Measurements from ENCODE around the gene CFAP73.
"Not testable (repeated sequence)": the region's sequence is repeated elsewhere in the genome, so short reads cannot be mapped to it uniquely, and the experiment has no call there.

Gene CFAP73

GRCh38 chr12:113191227-113191626 lies 41.7 kb downstream of the CFAP73 start:
- DNase-seq = no peak

DNA sequence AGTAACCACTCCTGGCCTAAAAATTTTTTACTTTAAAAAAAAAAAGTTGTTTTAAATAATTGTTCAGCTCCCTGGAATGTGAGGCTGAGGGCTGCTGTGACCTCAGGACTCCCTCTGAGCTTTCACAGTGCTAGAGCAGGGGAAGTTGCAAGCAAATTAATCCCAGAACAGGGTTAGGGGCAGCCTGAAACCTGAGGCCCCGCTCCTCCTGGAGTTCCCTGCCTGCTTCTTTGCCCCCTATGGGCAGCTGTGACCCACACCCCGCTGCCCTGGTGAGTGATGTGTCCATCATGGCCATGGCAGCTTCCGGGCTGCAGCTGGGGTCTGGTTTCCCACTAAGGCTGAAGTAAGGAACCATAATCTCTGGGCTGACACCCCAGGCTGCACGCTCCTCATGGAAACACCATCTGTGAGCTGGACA lies 45.5 kb downstream of the CFAP73 start:
- no peak for DNase-seq

DNA sequence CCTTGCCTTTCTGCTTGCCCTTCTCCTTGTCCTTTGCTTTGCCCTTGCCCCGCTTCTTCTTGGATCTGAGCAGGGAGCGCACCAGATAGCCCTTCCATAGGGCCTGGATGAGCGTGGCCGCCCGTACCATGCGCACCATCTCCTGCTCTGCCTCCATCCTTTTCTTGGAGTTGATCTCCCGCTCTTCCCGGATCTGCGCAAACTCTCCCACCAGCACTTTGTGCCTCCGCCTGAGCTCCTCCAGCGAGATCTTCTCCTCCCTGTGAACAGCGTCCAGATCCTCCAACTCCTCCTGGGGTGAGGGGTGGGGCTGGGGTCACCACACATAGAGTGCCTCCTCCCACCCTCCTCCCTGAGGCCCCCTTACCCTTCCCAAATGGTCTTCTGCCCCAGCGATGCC lies 46.1 kb downstream of the CFAP73 start:
- no peak for DNase-seq

GRCh38 chr12:113196582-113196981 lies 47.1 kb downstream of the CFAP73 start:
- no peak for DNase-seq

GRCh38 chr12:113196990-113197389 lies 47.5 kb downstream of the CFAP73 start:
- peak; percentile 80 to 82 for DNase-seq

GRCh38 chr12:113197518-113198077 lies 48.1 kb downstream of the CFAP73 start:
- no peak for DNase-seq

DNA sequence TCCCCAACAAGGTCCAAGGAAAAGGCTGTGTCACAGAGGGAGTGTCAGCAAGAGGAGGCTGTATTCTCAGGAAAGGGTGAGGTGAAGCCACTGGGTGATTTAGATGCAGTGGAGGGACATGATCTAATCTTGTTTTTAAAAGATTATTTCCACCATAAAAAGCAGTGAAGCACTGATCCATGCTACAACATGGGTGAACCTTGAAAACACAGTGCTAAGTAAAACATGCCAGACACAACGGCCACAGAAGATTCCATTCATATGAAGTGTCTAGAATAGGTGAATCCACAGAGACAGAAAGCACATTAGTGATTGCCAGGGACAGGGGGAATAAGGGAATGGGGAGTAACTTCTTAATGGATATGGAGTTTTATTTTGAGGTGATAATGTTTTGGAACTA lies 48.8 kb downstream of the CFAP73 start:
- no peak for DNase-seq

- DNase-seq = peak; percentile 68 to 70
Observed at GRCh38 chr12:113200021-113200797, 50.7 kb downstream of the CFAP73 start.

DNA sequence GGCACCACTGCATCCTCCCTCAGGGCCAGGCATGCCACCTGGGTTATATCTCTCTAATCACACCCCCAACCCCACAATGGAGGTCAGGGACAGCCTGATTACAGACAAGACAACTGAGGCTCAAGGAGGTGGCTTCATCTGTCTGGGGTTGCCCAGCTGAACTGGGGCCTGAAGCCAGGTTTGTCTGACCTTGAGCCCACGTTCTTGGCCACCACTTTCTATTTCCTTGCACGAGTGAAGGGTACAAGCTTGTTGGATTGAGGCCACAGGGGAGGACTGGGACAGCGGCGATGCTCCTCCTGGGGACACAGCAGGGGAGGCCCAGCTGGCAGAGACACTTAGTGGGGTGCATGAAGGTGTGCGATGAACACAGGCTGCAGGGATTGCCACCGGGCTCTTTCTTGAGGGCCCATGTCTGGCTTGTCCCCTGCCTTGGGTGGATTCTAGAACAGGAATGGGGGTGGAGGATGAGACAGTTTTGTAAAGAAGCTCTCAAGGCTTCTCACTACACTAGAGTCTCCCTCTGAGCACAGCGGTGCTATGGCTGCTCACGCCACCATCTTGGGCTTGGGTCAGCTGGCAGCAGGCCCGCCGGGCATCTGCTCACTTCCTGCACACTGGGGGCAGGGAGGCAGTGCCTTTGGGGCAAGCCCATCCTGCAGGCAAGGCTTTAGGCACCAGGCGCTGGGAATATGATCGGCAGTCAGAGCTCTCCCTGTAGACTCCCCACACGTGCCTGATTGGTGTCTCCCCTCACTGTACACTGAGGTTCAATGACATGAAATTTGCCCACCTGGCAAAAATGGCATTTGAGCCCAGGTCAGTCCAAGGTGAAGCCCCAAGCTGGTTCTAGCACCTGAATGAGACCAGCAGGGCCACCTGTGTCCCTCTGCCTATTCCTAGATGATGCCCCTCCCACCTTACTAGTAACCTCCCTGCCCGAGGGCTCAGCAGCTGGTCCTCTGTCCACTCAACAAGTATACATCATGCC lies 52.0 kb downstream of the CFAP73 start:
- DNase-seq = no peak

DNA sequence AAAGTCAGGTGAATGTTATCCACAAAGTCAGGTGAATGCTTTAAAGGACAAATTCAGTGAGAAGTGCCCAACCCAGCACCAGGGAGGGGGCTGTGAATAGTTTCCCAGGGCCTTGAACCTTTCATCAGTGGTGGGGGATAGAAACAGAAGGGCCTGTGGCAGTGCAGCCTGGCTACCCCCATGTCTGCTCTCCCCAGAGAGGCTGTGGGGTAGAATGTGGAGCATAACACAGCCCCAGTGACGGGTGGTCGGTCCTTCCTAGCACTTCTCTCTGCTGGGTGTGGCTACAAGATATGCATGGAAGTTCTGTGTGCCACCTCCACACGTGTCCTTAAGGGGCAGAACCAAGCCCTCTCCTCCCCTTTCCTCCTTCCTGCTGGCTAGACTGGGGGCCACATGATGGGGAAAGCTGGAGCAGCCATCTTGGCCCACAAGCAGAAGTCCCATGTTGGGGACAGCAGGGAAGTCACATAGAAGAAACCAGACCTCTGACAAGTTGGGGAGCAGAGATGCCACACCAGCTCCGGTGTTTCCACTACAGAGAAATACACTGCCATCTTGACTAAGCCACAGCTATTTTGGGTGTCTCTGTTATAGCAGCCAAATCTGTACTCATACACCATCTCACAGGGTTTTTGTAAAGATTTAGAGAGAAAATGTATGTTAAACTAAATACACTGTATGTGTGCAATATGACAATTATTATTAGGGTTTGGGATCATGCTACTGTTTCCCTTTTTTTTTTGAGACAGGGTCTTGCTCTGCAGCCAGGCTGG lies 53.0 kb downstream of the CFAP73 start:
- DNase-seq = peak; percentile 36

GRCh38 chr12:113203852-113204760 lies 54.6 kb downstream of the CFAP73 start:
- no peak for DNase-seq

DNA sequence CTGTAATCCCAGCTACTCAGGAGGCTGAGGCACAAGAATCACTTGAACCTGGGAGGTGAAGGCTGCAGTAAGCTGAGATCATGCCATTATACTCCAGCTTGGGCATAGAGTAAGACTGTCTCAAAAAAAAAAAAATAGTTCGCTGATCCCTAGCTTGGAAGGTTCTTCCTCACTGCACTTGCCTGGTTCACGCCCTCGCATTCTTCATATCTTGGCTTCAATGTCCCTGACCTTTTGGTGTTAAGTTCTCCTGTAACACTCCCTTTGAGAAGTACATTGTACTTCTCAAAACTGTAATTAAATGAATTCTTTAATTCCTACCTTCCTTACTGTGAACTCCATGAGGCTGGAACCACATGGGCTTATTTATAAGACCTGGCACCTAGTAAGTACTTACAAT lies 55.3 kb downstream of the CFAP73 start:
- DNase-seq = peak in 1 of 2 donors; percentile 15

- not testable (repeated sequence) for DNase-seq
Observed at GRCh38 chr12:113206802-113207201, 57.3 kb downstream of the CFAP73 start.

- DNase-seq = no peak
Observed at GRCh38 chr12:113207613-113208040, 58.1 kb downstream of the CFAP73 start.

GRCh38 chr12:113208041-113208934 lies 58.8 kb downstream of the CFAP73 start:
- peak; percentile 94 for DNase-seq
